ENCODE measurements around the gene CHID1. TPM values are rescaled to one million over a fixed set of nuclear protein-coding genes. Genes with fewer than 3 reads are reported as not detected.

The CHID1 gene
- total RNA-seq, 2 experiments from 2014 or later, result 30.6 to 71.1 TPM

GRCh38 chr11:838441-839279 is 72.0 kb downstream of the CHID1 start:
- TF ChIP-seq CTCF (conservative IDR thresholded peaks at IDR 0.05; ENCODE audit: low read length) (no peak), EZH2phosphoT487 (IDR thresholded peaks at IDR 0.05; ENCODE audit: borderline replicate concordance, low read depth, low read length) (no peak)
- no peaks in the 10 kb centered on the region for H3K9me3 ChIP-seq (ENCODE audit: low read length)
- intact Hi-C loops (cut with micrococcal nuclease; ENCODE audit: unreplicated experiment), result no loop called here
- H3K4me2 ChIP-seq (ENCODE audit: low read length), result no peak overlapping the region
- H3K27ac ChIP-seq (ENCODE audit: low read depth, low read length, poor library complexity, severe bottlenecking), result no peak overlapping the region
- H3K9me2 ChIP-seq (ENCODE audit: insufficient read depth, low read length), result no peaks in the 10 kb centered on the region
- H3K4me1 ChIP-seq (ENCODE audit: insufficient read depth, low read length, poor library complexity, severe bottlenecking), result peaks cover 14% of the 10 kb centered on the region
- ChIA-PET POLR2A (no interaction called here), CTCF (ENCODE audit: unreplicated experiment) (interaction anchor here (0.8 kb wide), 1 partner anchor 9 kb away, joined by 3 read pairs; no protein-coding TSS in a partner anchor)
- DNase-seq (ENCODE audit: low spot score), result no peak
- H3K4me3 ChIP-seq (ENCODE audit: low read depth, low read length, poor library complexity, severe bottlenecking), result no peak overlapping the region
- peaks cover 18% of the 10 kb centered on the region for H3K79me2 ChIP-seq (ENCODE audit: insufficient read depth, low read depth, low read length)
- peaks cover 12% of the 10 kb centered on the region; the same call in 1 of the 2 replicates for H4K20me1 ChIP-seq (ENCODE audit: insufficient read depth, low read length)
- peaks cover 33% of the 10 kb centered on the region for H3K36me3 ChIP-seq (ENCODE audit: insufficient read depth, low read length)
- H2AFZ ChIP-seq (ENCODE audit: low read length), result no peak overlapping the region
- no TSS peak for BruUV-seq (replicated peaks)

DNA sequence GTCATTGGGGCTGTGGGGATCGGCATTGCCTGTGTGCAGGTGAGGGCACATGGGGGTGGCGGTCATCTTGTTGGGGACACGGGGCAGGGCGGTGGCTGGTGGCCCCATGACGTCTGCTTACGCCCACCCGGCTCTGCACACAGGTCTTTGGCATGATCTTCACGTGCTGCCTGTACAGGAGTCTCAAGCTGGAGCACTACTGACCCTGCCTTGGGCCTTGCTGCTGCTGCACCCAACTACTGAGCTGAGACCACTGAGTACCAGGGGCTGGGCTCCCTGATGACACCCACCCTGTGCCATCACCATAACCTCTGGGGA is 72.7 kb downstream of the CHID1 start:
- ChIA-PET CTCF (ENCODE audit: unreplicated experiment) (no interaction called here), POLR2A (no interaction called here)
- Histone ChIP-seq H3K27ac (ENCODE audit: low read depth, low read length, poor library complexity, severe bottlenecking) (no peak overlapping the region), H3K4me3 (ENCODE audit: low read depth, low read length, poor library complexity, severe bottlenecking) (no peak overlapping the region), H3K79me2 (ENCODE audit: insufficient read depth, low read depth, low read length) (peaks cover 18% of the 10 kb centered on the region), H3K9me3 (ENCODE audit: low read length) (no peaks in the 10 kb centered on the region), H3K9me2 (ENCODE audit: insufficient read depth, low read length) (no peaks in the 10 kb centered on the region), H2AFZ (ENCODE audit: low read length) (no peak overlapping the region), H3K36me3 (ENCODE audit: insufficient read depth, low read length) (peaks cover 33% of the 10 kb centered on the region), H3K4me1 (ENCODE audit: insufficient read depth, low read length, poor library complexity, severe bottlenecking) (peaks cover 10% of the 10 kb centered on the region), H4K20me1 (ENCODE audit: insufficient read depth, low read length) (peaks cover 12% of the 10 kb centered on the region; the same call in 1 of the 2 replicates), H3K4me2 (ENCODE audit: low read length) (no peak overlapping the region)
- no peak for DNase-seq (ENCODE audit: low spot score)
- intact Hi-C loops (cut with micrococcal nuclease; ENCODE audit: unreplicated experiment), result no loop called here
- no TSS peak for BruUV-seq (replicated peaks)
- TF ChIP-seq EZH2phosphoT487 (IDR thresholded peaks at IDR 0.05; ENCODE audit: borderline replicate concordance, low read depth, low read length) (no peak), CTCF (conservative IDR thresholded peaks at IDR 0.05; ENCODE audit: low read length) (no peak)

All from OCI-LY7 (cell line).